Ascending aorta (tissue), 2 donors: ENCODE data around the gene NTM. TPM values are rescaled to one million over a fixed set of nuclear protein-coding genes. Genes with fewer than 3 reads are reported as not detected.

Experiments used
- DNase-seq, 2 donors: peaks; one replicate each; pipeline ENCODE4 v3.0.0-alpha.2; 2019; ENCODE audit warnings: low spot score in 2 of 2
- H3K27ac ChIP-seq, 2 donors: fragments of 200-600 bp; sonication (generic); one replicate each; pipeline ENCODE4 v1.5.1; 2016 to 2017; ENCODE audit warnings: mild to moderate bottlenecking in 1 of 2
- H3K27me3 ChIP-seq: fragments of 200-600 bp; sonication (generic); one replicate; pipeline ENCODE4 v1.5.1; 2017
- H3K36me3 ChIP-seq, 2 donors: fragments of 200-600 bp; sonication (generic); one replicate each; pipeline ENCODE4 v1.5.1; 2016
- H3K4me1 ChIP-seq, 2 donors: fragments of 200-600 bp; sonication (generic); one replicate each; pipeline ENCODE4 v1.5.1; 2016 to 2017; ENCODE audit warnings: mild to moderate bottlenecking in 1 of 2
- H3K4me3 ChIP-seq, 2 donors: fragments of 200-600 bp; sonication (generic); one replicate each; pipeline ENCODE4 v1.5.1; 2016 to 2017; ENCODE audit warnings: mild to moderate bottlenecking in 1 of 2
- H3K9me3 ChIP-seq, 2 donors: fragments of 200-600 bp; sonication (generic); one replicate each; pipeline ENCODE4 v1.5.1; 2016
- intact Hi-C: fragments of 100-400 bp; cut with DNase I; formaldehyde crosslinking; loops from one replicate; pipeline ENCODE4 v1.15.1; 2023
- total RNA-seq: library from RNA; depleted of rRNA; stranded (reverse); fragments of >200 nt; gene quantifications from one replicate; pipeline ENCODE4 v1.1.0, GENCODE V29; 2016
- TF ChIP-seq, protein P1 (sequence below), 3 experiments: fragments of 200-600 bp in 2 of 3; fragments of 450-650 bp in 1 of 3; sonication (generic) in 2 of 3; IDR thresholded peaks; one replicate each; pipeline ENCODE4 v1.5.1; 2016 to 2019; ENCODE audit warnings: antibody characterized with exemption in 3 of 3, mild to moderate bottlenecking in 1 of 3, moderate library complexity in 1 of 3

The NTM gene
- total RNA-seq, 1 donor from 2014 or later: not detected

DNA sequence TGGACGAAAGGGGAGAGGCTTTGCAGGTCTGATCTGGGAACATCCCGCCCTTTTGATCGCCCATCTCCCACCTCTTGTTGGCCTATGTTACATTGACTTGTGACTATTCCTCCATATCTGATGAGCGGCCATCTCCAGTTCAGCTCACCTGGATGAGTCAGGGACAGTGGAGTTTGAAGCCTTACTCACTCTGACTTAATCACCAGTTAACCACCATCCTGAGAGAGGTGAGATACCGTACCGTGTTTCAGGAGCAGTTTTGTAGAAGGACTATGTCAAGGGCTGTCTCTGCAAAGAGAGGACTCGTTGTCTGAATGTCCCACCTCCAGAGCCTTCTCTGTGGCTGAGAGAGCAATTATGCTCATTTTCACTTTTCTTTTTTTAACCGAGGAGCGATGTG is 771.7 kb downstream of the NTM start:
- no peaks in the 10 kb centered on the region for H3K9me3 ChIP-seq
- intact Hi-C loops: no loop called here
- no peak for DNase-seq
- H3K4me3 ChIP-seq: no peak overlapping the region
- TF ChIP-seq, protein P1, sequence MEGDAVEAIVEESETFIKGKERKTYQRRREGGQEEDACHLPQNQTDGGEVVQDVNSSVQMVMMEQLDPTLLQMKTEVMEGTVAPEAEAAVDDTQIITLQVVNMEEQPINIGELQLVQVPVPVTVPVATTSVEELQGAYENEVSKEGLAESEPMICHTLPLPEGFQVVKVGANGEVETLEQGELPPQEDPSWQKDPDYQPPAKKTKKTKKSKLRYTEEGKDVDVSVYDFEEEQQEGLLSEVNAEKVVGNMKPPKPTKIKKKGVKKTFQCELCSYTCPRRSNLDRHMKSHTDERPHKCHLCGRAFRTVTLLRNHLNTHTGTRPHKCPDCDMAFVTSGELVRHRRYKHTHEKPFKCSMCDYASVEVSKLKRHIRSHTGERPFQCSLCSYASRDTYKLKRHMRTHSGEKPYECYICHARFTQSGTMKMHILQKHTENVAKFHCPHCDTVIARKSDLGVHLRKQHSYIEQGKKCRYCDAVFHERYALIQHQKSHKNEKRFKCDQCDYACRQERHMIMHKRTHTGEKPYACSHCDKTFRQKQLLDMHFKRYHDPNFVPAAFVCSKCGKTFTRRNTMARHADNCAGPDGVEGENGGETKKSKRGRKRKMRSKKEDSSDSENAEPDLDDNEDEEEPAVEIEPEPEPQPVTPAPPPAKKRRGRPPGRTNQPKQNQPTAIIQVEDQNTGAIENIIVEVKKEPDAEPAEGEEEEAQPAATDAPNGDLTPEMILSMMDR (IDR thresholded peaks at IDR 0.05): no peak
- H3K27me3 ChIP-seq: no peaks in the 10 kb centered on the region
- H3K27ac ChIP-seq: no peak overlapping the region
- no peaks in the 10 kb centered on the region for H3K4me1 ChIP-seq
- H3K36me3 ChIP-seq: no peaks in the 10 kb centered on the region

DNA sequence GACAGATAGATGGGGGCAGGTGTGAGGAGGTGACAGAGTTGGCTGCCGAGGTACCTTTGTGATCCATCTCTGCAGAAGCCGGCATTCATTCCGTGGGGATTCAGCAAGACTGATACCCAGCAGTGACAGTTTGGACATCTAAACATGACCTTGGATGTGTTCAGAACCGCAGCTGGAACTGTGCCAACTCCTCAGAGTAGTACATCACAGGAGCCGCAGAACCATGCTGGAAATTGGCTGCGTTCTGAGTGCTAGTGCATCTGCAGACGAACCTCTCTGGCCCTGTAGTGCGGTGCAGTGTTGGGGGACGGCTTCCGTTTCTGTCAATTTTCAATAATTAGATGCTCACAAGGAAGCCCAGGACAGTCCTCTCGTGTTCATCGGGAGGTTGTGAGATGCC is 772.1 kb downstream of the NTM start:
- TF ChIP-seq, protein P1 (IDR thresholded peaks at IDR 0.05): no peak
- H3K4me3 ChIP-seq: no peak overlapping the region
- no peaks in the 10 kb centered on the region for H3K4me1 ChIP-seq
- no peaks in the 10 kb centered on the region for H3K36me3 ChIP-seq
- H3K27ac ChIP-seq: no peak overlapping the region
- intact Hi-C loops: no loop called here
- DNase-seq: no peak
- H3K9me3 ChIP-seq: no peaks in the 10 kb centered on the region
- no peaks in the 10 kb centered on the region for H3K27me3 ChIP-seq

DNA sequence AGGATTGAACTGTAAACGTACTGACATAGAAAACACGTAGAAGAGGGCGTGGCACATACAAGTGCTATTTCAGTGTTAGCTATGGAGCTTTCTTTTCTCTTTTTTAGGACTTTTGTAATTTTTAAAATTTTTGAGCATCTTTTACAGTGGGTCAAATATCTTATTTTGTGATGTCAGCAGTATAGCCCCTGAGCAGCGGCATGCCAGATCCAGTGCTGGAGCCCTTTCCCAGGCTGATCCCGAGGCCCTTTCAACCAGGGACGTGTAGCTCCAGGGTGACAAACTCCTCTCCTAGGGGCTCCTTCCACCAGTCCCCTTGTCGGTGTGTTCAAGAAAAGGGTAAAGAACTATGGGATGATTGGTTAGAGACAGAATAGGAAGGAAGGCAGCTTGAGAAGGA is 777.0 kb downstream of the NTM start:
- H3K4me3 ChIP-seq: no peak overlapping the region
- intact Hi-C loops: no loop called here
- H3K27ac ChIP-seq: no peak overlapping the region
- no peaks in the 10 kb centered on the region for H3K36me3 ChIP-seq
- no peak for DNase-seq
- H3K4me1 ChIP-seq: no peaks in the 10 kb centered on the region
- no peaks in the 10 kb centered on the region for H3K27me3 ChIP-seq
- no peaks in the 10 kb centered on the region for H3K9me3 ChIP-seq
- TF ChIP-seq, protein P1 (IDR thresholded peaks at IDR 0.05): no peak

DNA sequence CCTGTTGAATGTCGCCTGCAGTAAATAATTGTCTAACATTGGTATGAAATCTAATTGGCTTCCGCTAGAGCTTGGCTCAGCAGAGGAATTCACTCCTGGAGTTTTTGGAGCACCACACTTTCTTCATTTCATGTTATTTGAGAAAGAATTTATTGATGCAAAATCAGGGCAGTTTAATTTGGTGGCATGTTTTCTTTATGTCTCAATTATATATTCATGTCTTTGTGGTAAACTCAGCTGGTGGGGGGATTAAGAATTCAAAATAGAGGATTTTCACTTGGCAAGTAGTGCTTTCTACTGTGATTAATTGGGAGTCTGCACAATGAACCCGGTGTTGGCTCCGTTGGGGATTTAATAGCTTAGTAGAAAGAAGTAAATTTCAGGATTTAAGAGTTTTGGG is 784.4 kb downstream of the NTM start:
- H3K36me3 ChIP-seq: no peaks in the 10 kb centered on the region
- H3K4me1 ChIP-seq: no peaks in the 10 kb centered on the region
- H3K4me3 ChIP-seq: no peak overlapping the region
- H3K27ac ChIP-seq: no peak overlapping the region
- TF ChIP-seq, protein P1 (IDR thresholded peaks at IDR 0.05): no peak
- H3K27me3 ChIP-seq: no peaks in the 10 kb centered on the region
- intact Hi-C loops: no loop called here
- H3K9me3 ChIP-seq: no peaks in the 10 kb centered on the region
- no peak for DNase-seq

DNA sequence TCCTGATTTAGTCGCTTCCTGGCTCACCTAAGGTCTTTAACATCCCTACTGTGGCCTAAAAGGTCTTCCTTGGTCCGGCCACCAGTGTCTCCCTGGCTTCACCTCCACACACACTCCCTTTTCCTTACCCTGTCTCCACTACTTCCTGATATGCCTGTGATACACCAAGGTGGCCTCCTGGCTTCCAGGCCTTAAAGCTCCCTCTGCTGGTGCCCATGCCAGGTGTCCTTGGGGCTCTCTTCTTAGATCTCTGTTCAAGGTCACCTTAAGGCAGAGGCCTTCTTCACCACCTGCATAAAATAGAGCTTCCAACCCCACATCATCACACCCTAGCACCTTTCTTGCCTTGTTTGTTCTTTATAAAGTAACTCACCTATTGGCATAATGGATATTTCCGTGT is 787.7 kb downstream of the NTM start:
- TF ChIP-seq, protein P1 (IDR thresholded peaks at IDR 0.05): no peak
- intact Hi-C loops: no loop called here
- Histone ChIP-seq H3K36me3 (no peaks in the 10 kb centered on the region), H3K27ac (no peak overlapping the region), H3K27me3 (no peaks in the 10 kb centered on the region), H3K9me3 (no peaks in the 10 kb centered on the region), H3K4me3 (no peak overlapping the region), H3K4me1 (no peaks in the 10 kb centered on the region)
- DNase-seq: no peak

DNA sequence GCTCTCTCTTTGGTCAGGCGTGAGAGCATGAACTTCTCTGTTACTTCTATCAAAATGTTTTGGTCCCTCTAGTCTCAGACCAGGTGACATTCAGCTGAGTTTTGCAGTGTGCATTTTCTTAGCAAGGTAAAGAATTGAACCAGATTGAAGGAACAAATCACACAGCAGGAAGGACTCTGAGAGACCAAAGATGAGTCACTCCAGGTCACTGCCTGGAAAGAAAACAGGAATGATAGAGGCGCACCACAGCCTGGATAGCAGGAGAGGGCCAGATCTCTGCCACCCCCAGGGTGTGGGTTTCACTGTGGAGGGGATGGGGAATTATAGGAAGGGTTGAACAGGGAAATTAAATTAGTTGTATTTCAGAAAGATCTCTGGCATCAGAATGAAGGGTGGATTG is 788.3 kb downstream of the NTM start:
- intact Hi-C loops: no loop called here
- Histone ChIP-seq H3K4me3 (no peak overlapping the region), H3K9me3 (no peaks in the 10 kb centered on the region), H3K4me1 (no peaks in the 10 kb centered on the region), H3K27ac (no peak overlapping the region), H3K36me3 (no peaks in the 10 kb centered on the region), H3K27me3 (no peaks in the 10 kb centered on the region)
- TF ChIP-seq, protein P1 (IDR thresholded peaks at IDR 0.05): no peak
- no peak for DNase-seq
